Lower leg skin (tissue), 3 donors: ENCODE data around the gene FAM228B.

Experiments
- CTCF ChIP-seq, 3 donors: fragments of 450-650 bp; IDR thresholded peaks; one replicate each; pipeline ENCODE4 v1.5.1; 2016; ENCODE audit warnings: antibody characterized with exemption in 3 of 3, mild to moderate bottlenecking in 3 of 3, moderate library complexity in 2 of 3
- POLR2A ChIP-seq, 2 donors: fragments of 450-650 bp; IDR thresholded peaks; one replicate each; pipeline ENCODE4 v1.6.1; 2016 to 2017; ENCODE audit warnings: antibody characterized with exemption in 2 of 2, mild to moderate bottlenecking in 1 of 2, moderate library complexity in 1 of 2

- TF ChIP-seq POLR2A (IDR thresholded peaks at IDR 0.05) (no peak), CTCF (IDR thresholded peaks at IDR 0.05) (no peak)
Measured at GRCh38 chr2:24211408-24211807, 88.1 kb downstream of the FAM228B start.
